Erythroblast (primary cell): ENCODE results near the gene CCNB1.
"Not testable (repeated sequence)": the region's sequence is repeated elsewhere in the genome, so short reads cannot be mapped to it uniquely, and the experiment has no call there.

Experiments
- GATA1 ChIP-seq: IDR thresholded peaks from 2 replicates; pipeline ENCODE4 v1.6.1; 2011; ENCODE audit warnings: low read depth, mild to moderate bottlenecking, control low read depth, low read length, moderate library complexity
- POLR2A ChIP-seq: IDR thresholded peaks from 2 replicates; pipeline ENCODE4 v1.6.1; 2011; ENCODE audit warnings: mild to moderate bottlenecking, low read length

GRCh38 chr5:69148576-69148975 lies 18.4 kb upstream of the CCNB1 start:
- TF ChIP-seq POLR2A, GATA1: not testable (repeated sequence)
